HK-2 (cell line): ENCODE measurements around the gene CBX8.

Source experiments
- DNase-seq: peaks from one replicate; pipeline ENCODE4 v3.0.0-alpha.2; 2018; ENCODE audit not compliant: unreplicated experiment

The CBX8 gene

GRCh38 chr17:79750650-79751545 is 46.0 kb downstream of the CBX8 start:
- no peak for DNase-seq

GRCh38 chr17:79749958-79750357 is 46.9 kb downstream of the CBX8 start:
- no peak for DNase-seq

GRCh38 chr17:79749156-79749815 is 47.6 kb downstream of the CBX8 start:
- DNase-seq, result no peak

GRCh38 chr17:79748295-79749099 is 48.4 kb downstream of the CBX8 start:
- no peak for DNase-seq

GRCh38 chr17:79747508-79748294 is 49.2 kb downstream of the CBX8 start:
- no peak for DNase-seq

- DNase-seq, result no peak
Observed at GRCh38 chr17:79746889-79747507, 49.9 kb downstream of the CBX8 start.

GRCh38 chr17:79745641-79746105 is 51.2 kb downstream of the CBX8 start:
- DNase-seq, result no peak

GRCh38 chr17:79743614-79744013 is 53.3 kb downstream of the CBX8 start:
- DNase-seq, result no peak

- DNase-seq, result no peak
Observed at GRCh38 chr17:79742951-79743476, 53.9 kb downstream of the CBX8 start.

- DNase-seq, result no peak
Observed at GRCh38 chr17:79742589-79742918, 54.3 kb downstream of the CBX8 start.
